Vagina (tissue), 2 donors: ENCODE measurements around the gene SPINT1.

Experiments
- CTCF ChIP-seq, 3 experiments: fragments of 450-650 bp in 2 of 3; fragments of 200-600 bp in 1 of 3; sonication (generic) in 1 of 3; IDR thresholded peaks; one replicate each; pipeline ENCODE4 v1.5.1; 2017 to 2019; ENCODE audit warnings: antibody characterized with exemption in 3 of 3, mild to moderate bottlenecking in 2 of 3, moderate library complexity in 2 of 3
- POLR2AphosphoS5 ChIP-seq, 2 donors: sonication (generic); formaldehyde crosslinking; IDR thresholded peaks; one replicate each; pipeline ENCODE4 v1.9.0; 2017; ENCODE audit warnings: antibody characterized with exemption in 2 of 2, mild to moderate bottlenecking in 2 of 2, low read depth in 1 of 2; ENCODE audit not compliant: insufficient read depth in 1 of 2

GRCh38 chr15:40831861-40832260 is 12.0 kb upstream of the SPINT1 start:
- no peak for TF ChIP-seq CTCF (IDR thresholded peaks at IDR 0.05)
- no peak for TF ChIP-seq POLR2AphosphoS5 (IDR thresholded peaks at IDR 0.05; ENCODE audit: insufficient read depth in 1 of 2, low read depth in 1 of 2)
